ENCODE measurements around the gene HRG. TPM values are rescaled to one million over a fixed set of nuclear protein-coding genes. Genes with fewer than 3 reads are reported as not detected.
"Not testable (repeated sequence)": the region's sequence is repeated elsewhere in the genome, so short reads cannot be mapped to it uniquely, and the experiment has no call there.

HRG gene
- total and polyA plus RNA-seq, 2 of the 4 experiments (the other 2 are of a cell fraction): not detected

DNA sequence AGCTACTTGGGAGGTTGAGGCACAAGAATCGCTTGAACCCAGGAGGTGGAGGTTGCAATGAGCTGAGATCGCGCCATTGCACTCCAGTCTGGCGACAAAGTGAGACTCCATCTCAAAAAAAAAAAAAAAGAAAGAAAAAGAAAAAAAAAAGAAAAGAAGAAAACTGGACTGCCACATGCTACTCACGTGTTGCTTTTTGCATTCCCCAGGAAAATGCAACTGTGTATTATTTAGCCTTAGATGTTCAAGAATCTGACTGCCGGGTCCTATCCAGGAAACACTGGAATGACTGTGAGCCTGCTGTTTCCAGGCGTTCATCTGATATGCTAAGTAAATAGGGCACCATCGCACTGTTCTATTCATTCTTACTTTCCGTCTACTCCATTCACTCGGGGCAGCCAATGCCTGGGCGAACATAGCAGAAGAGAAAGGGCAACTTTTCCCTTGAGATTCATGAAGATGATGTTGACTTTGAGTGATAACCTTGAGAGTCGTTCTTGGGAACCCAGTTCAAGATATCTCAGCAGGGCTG is 21.4 kb downstream of the HRG start:
- no peaks in the 10 kb centered on the region for H3K36me3 ChIP-seq (ENCODE audit: control insufficient read depth, insufficient read depth, low read length)
- H4K5ac ChIP-seq (ENCODE audit: low read depth, low read length): no peak overlapping the region
- no peaks in the 10 kb centered on the region for H3K9me1 ChIP-seq (ENCODE audit: insufficient read depth, low read length)
- H4K20me1 ChIP-seq (ENCODE audit: insufficient read depth, low read length): no peaks in the 10 kb centered on the region
- H3K27me3 ChIP-seq (ENCODE audit: control insufficient read depth, insufficient read depth, low read length): peaks cover 2% of the 10 kb centered on the region; the same call in 1 of the 2 replicates
- ChIA-PET CTCF (no interaction called here), POLR2A (ENCODE audit: unreplicated experiment) (no interaction called here)
- no peak overlapping the region for H4K91ac ChIP-seq (ENCODE audit: insufficient read depth, low read depth, low read length)
- H3K4me1 ChIP-seq (ENCODE audit: control insufficient read depth, insufficient read depth, low read length): no peaks in the 10 kb centered on the region
- H2BK120ac ChIP-seq (ENCODE audit: low read depth, low read length): no peak overlapping the region
- H2BK20ac ChIP-seq (ENCODE audit: low read depth, low read length): no peak overlapping the region
- H3K23ac ChIP-seq (ENCODE audit: low read depth, low read length): no peak overlapping the region
- H3K79me1 ChIP-seq (ENCODE audit: low read depth in 1 of 2, low read length in 2 of 2): no peaks in the 10 kb centered on the region
- H2AK9ac ChIP-seq (replicated peaks; ENCODE audit: low read depth, low read length, poor library complexity): no peak overlapping the region
- 70% methylated on average over 4 of the region's 12 CpGs; no CpG with 5 or more reads in 1 of the 2 experiments for WGBS, 2 experiments (ENCODE audit: extremely low coverage in 2 of 2, insufficient read length in 1 of 2)
- intact Hi-C loops (cut with micrococcal nuclease) (no loop called here), in situ Hi-C loops (cut with MboI; ENCODE audit: low sequenced_read_pairs) (no loop called here), dilution Hi-C loops (cut with HindIII; ENCODE audit: low sequenced_read_pairs, unreplicated experiment) (no loop called here)
- no peak overlapping the region for H3K18ac ChIP-seq (ENCODE audit: low read depth, low read length)
- ATAC-seq (ENCODE audit: low read depth): no peak
- H2AK5ac ChIP-seq (ENCODE audit: low read depth, low read length): no peak overlapping the region
- TF ChIP-seq SMC3 (IDR thresholded peaks at IDR 0.05; ENCODE audit: low read depth, low read length) (no peak), FOS (IDR thresholded peaks at IDR 0.05; ENCODE audit: low read depth, low read length) (no peak), MAFK (IDR thresholded peaks at IDR 0.05; ENCODE audit: low read depth, low read length) (no peak)
- TF ChIP-seq, protein P1, sequence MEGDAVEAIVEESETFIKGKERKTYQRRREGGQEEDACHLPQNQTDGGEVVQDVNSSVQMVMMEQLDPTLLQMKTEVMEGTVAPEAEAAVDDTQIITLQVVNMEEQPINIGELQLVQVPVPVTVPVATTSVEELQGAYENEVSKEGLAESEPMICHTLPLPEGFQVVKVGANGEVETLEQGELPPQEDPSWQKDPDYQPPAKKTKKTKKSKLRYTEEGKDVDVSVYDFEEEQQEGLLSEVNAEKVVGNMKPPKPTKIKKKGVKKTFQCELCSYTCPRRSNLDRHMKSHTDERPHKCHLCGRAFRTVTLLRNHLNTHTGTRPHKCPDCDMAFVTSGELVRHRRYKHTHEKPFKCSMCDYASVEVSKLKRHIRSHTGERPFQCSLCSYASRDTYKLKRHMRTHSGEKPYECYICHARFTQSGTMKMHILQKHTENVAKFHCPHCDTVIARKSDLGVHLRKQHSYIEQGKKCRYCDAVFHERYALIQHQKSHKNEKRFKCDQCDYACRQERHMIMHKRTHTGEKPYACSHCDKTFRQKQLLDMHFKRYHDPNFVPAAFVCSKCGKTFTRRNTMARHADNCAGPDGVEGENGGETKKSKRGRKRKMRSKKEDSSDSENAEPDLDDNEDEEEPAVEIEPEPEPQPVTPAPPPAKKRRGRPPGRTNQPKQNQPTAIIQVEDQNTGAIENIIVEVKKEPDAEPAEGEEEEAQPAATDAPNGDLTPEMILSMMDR (conservative IDR thresholded peaks at IDR 0.05; ENCODE audit: low read depth, low read length): no peak
- H3K4me2 ChIP-seq (ENCODE audit: low read depth, low read length): no peak overlapping the region
- H3K4ac ChIP-seq (ENCODE audit: low read depth, low read length): no peak overlapping the region
- no peak overlapping the region for H4K8ac ChIP-seq (ENCODE audit: low read depth in 2 of 2, low read length in 2 of 2)
- no peak overlapping the region for H3K4me3 ChIP-seq (ENCODE audit: insufficient read depth, low read depth, low read length)
- H3K27ac ChIP-seq (ENCODE audit: insufficient read depth, low read length): no peak overlapping the region
- no peak overlapping the region for H2BK5ac ChIP-seq (ENCODE audit: low read depth, low read length, poor library complexity, severe bottlenecking)
- H3K9me3 ChIP-seq (ENCODE audit: control insufficient read depth, insufficient read depth, low read length): no peaks in the 10 kb centered on the region
- H2BK15ac ChIP-seq (ENCODE audit: low read depth, low read length): no peak overlapping the region
- H3K56ac ChIP-seq (ENCODE audit: extremely low read depth, insufficient read depth, low read length): no peak overlapping the region
- H3K14ac ChIP-seq (replicated peaks; ENCODE audit: low read depth, low read length): no peak overlapping the region
- DNase-seq: no peak
- H2AFZ ChIP-seq (replicated peaks; ENCODE audit: low read length, poor library complexity): no peak overlapping the region
- no peak overlapping the region for H3K9ac ChIP-seq (ENCODE audit: low read depth, low read length)
- no TSS peak for BruUV-seq (replicated peaks)

DNA sequence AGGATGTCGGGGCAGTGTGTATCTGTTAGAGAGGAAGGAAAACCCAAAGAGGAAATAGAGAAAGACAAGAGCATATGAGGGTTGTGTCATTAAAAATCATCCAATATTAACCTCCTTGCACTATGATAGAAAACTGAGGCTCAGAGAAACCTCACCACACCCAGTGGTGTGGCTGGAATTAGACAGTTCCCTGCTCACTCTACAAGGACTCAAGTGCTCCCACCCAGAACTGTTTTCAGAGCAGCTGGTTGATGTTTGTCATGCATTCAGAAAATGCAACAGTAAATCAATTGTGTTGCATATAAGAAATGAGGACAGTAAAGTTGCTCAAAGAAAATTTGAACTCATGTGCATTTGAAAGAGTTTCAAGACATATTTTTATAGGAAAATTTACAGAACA is 24.5 kb downstream of the HRG start:
- H4K8ac ChIP-seq (ENCODE audit: low read depth in 2 of 2, low read length in 2 of 2); H2BK15ac ChIP-seq (ENCODE audit: low read depth, low read length); ATAC-seq (ENCODE audit: low read depth); H3K14ac ChIP-seq (replicated peaks; ENCODE audit: low read depth, low read length); H2BK120ac ChIP-seq (ENCODE audit: low read depth, low read length); H4K91ac ChIP-seq (ENCODE audit: insufficient read depth, low read depth, low read length); H2AFZ ChIP-seq (replicated peaks; ENCODE audit: low read length, poor library complexity); H3K4me1 ChIP-seq (ENCODE audit: control insufficient read depth, insufficient read depth, low read length); H3K27me3 ChIP-seq (ENCODE audit: control insufficient read depth, insufficient read depth, low read length); H3K56ac ChIP-seq (ENCODE audit: extremely low read depth, insufficient read depth, low read length); H4K5ac ChIP-seq (ENCODE audit: low read depth, low read length); H3K18ac ChIP-seq (ENCODE audit: low read depth, low read length); H3K79me1 ChIP-seq (ENCODE audit: low read depth in 1 of 2, low read length in 2 of 2); DNase-seq; H2AK5ac ChIP-seq (ENCODE audit: low read depth, low read length); intact Hi-C loops (cut with micrococcal nuclease); H2BK20ac ChIP-seq (ENCODE audit: low read depth, low read length); dilution Hi-C loops (cut with HindIII; ENCODE audit: low sequenced_read_pairs, unreplicated experiment); H3K4me3 ChIP-seq (ENCODE audit: insufficient read depth, low read depth, low read length); H3K9me3 ChIP-seq (ENCODE audit: control insufficient read depth, insufficient read depth, low read length); H3K4ac ChIP-seq (ENCODE audit: low read depth, low read length); H3K36me3 ChIP-seq (ENCODE audit: control insufficient read depth, insufficient read depth, low read length); CTCF ChIA-PET; in situ Hi-C loops (cut with MboI; ENCODE audit: low sequenced_read_pairs); H2BK5ac ChIP-seq (ENCODE audit: low read depth, low read length, poor library complexity, severe bottlenecking); H3K9ac ChIP-seq (ENCODE audit: low read depth, low read length); H3K4me2 ChIP-seq (ENCODE audit: low read depth, low read length); POLR2A ChIA-PET (ENCODE audit: unreplicated experiment); H3K23ac ChIP-seq (ENCODE audit: low read depth, low read length); H4K20me1 ChIP-seq (ENCODE audit: insufficient read depth, low read length); BruUV-seq (replicated peaks); H3K9me1 ChIP-seq (ENCODE audit: insufficient read depth, low read length); H2AK9ac ChIP-seq (replicated peaks; ENCODE audit: low read depth, low read length, poor library complexity); H3K27ac ChIP-seq (ENCODE audit: insufficient read depth, low read length): not testable (repeated sequence)
- no CpG with 5 or more reads among the region's 1 CpG for WGBS, 2 experiments (ENCODE audit: extremely low coverage in 2 of 2, insufficient read length in 1 of 2)
